Sigmoid colon (tissue), 7 donors: ENCODE measurements around the gene IL36RN. TPM values are rescaled to one million over a fixed set of nuclear protein-coding genes. Genes with fewer than 3 reads are reported as not detected.

Experiments used
- DNase-seq: peaks from one replicate; pipeline ENCODE4 v3.0.0-alpha.2; 2019
- H3K27ac ChIP-seq, 4 donors: fragments of 200-600 bp; sonication (generic); one replicate each; pipeline ENCODE4 v1.5.1; 2016 to 2019; ENCODE audit warnings: mild to moderate bottlenecking in 1 of 4
- H3K27me3 ChIP-seq, 3 donors: fragments of 200-600 bp; sonication (generic); one replicate each; pipeline ENCODE4 v1.5.1; 2019; ENCODE audit warnings: mild to moderate bottlenecking in 1 of 3
- H3K36me3 ChIP-seq, 4 donors: fragments of 200-600 bp; sonication (generic); one replicate each; pipeline ENCODE4 v1.5.1; 2016 to 2019
- H3K4me1 ChIP-seq, 4 donors: fragments of 200-600 bp; sonication (generic); one replicate each; pipeline ENCODE4 v1.5.1; 2017 to 2019
- H3K4me3 ChIP-seq, 4 donors: fragments of 200-600 bp; sonication (generic); one replicate each; pipeline ENCODE4 v1.5.1; 2017 to 2019; ENCODE audit warnings: mild to moderate bottlenecking in 2 of 4, moderate library complexity in 1 of 4
- H3K9me3 ChIP-seq, 4 donors: fragments of 200-600 bp in 3 of 4; sonication (generic) in 3 of 4; one replicate each; pipeline versions ENCODE4 v1.5.1 to v1.6.1; 2013 to 2019
- EP300 ChIP-seq, 4 donors: sonication (generic); formaldehyde crosslinking; IDR thresholded peaks; one replicate each; pipeline ENCODE4 v1.6.1; 2017; ENCODE audit warnings: antibody characterized with exemption in 4 of 4
- POLR2A ChIP-seq, 2 donors: fragments of 450-650 bp; IDR thresholded peaks; one replicate each; pipeline ENCODE4 v1.6.1; 2016; ENCODE audit warnings: antibody characterized with exemption in 2 of 2, mild to moderate bottlenecking in 2 of 2, moderate library complexity in 2 of 2
- POLR2AphosphoS5 ChIP-seq, 4 donors: sonication (generic); formaldehyde crosslinking; IDR thresholded peaks; one replicate each; pipeline ENCODE4 v1.6.1; 2017; ENCODE audit warnings: antibody characterized with exemption in 4 of 4
- WGBS, 2 donors: extraction: QIAGEN DNeasy Blood & Tissue Kit; methylation state at CpG; one replicate each; pipeline ENCODE4 v1.1.7; 2013; 5-methylcytosine and 5-hydroxymethylcytosine counted together
- intact Hi-C: fragments of 100-400 bp; cut with DNase I; formaldehyde crosslinking; loops from one replicate; pipeline ENCODE4 v1.15.1; 2023
- polyA plus RNA-seq, 3 donors: library from polyadenylated mRNA; stranded (reverse); fragments of 200-250 nt; gene quantifications; one replicate each; pipeline ENCODE4 v1.2.3, GENCODE V29; 2013
- total RNA-seq, 4 donors: library from RNA; depleted of rRNA; stranded (reverse); fragments of >200 nt; gene quantifications; one replicate each; pipeline ENCODE4 v1.1.0, GENCODE V29; 2016
- TF ChIP-seq, protein P1 (sequence below), 4 experiments: fragments of 450-650 bp in 3 of 4; fragments of 200-600 bp in 1 of 4; IDR thresholded peaks; one replicate each; pipeline ENCODE4 v1.5.1; 2016 to 2019; ENCODE audit warnings: antibody characterized with exemption in 4 of 4, mild to moderate bottlenecking in 3 of 4, moderate library complexity in 2 of 4
- donor health status: healthy with polysubstance abuse.
- donor health status: Bipolar disorder and iron deficiency.
- donor health status: healthy.

Gene IL36RN
- not detected for total RNA-seq
- polyA plus RNA-seq, result under 1 TPM in 1 of 3 donors, not detected in 2; 0.03 TPM

DNA sequence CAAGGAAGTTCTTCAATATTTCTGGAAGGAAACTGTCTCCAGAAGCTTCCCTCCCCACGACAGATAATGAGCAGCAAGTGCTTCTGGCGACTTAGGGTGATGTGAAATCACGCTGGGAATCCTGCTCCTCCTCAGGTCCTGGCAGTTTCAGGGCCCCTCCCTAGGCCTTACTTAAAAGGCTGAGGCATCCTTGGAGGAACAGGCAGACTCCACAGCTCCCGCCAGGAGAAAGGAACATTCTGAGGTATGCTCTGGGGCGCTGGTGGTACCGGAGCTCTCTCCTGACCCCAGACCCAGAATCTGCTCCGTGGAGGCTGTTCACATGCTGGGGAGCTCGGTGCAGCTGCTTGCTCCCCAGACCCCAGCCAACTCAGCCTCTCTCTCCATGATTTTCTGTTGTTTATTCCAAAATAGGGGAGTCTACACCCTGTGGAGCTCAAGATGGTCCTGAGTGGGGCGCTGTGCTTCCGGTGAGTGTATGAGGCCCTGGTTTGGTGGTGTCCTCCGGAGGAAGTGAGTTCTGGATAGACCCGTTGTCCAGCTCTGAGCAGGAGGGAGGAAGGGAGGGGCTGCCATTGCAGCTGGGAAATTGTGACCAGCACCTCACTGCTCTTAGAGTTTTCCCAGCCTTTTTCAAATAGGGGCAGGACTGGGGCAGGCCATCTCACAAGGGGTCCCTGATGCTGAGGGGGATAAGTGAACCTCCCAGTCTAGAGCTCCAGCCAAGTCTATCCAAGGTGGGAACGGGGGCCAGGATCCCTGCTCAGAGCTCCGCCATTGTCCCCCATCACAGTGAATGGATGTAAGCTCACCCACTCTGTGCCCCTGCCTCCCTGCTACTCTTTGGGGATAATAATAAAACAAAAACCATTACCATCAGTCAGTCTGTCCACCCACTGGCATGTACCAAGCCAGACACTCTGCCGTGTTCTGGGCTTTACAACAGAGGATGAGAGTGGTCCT is at the start of gene IL36RN:
IL36RN (plus strand) TSS at position 201 of the 963 bp plus-strand sequence; CDS start at position 442, 241 bp downstream.
- H3K4me1 ChIP-seq, result no peaks in the 10 kb centered on the region
- no peak within 1 kb of the TSS for H3K27ac ChIP-seq
- H3K4me3 ChIP-seq, result no peak within 1 kb of the TSS
- no peak for DNase-seq
- TF ChIP-seq POLR2A (IDR thresholded peaks at IDR 0.05) (no peak), EP300 (IDR thresholded peaks at IDR 0.05) (no peak), POLR2AphosphoS5 (IDR thresholded peaks at IDR 0.05) (no peak)
- TF ChIP-seq, protein P1, sequence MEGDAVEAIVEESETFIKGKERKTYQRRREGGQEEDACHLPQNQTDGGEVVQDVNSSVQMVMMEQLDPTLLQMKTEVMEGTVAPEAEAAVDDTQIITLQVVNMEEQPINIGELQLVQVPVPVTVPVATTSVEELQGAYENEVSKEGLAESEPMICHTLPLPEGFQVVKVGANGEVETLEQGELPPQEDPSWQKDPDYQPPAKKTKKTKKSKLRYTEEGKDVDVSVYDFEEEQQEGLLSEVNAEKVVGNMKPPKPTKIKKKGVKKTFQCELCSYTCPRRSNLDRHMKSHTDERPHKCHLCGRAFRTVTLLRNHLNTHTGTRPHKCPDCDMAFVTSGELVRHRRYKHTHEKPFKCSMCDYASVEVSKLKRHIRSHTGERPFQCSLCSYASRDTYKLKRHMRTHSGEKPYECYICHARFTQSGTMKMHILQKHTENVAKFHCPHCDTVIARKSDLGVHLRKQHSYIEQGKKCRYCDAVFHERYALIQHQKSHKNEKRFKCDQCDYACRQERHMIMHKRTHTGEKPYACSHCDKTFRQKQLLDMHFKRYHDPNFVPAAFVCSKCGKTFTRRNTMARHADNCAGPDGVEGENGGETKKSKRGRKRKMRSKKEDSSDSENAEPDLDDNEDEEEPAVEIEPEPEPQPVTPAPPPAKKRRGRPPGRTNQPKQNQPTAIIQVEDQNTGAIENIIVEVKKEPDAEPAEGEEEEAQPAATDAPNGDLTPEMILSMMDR (IDR thresholded peaks at IDR 0.05), result no peak
- 81% methylated on average over 15 of the region's 15 CpGs for WGBS, 2 donors
- no peaks in the 10 kb centered on the region for H3K36me3 ChIP-seq
- H3K27me3 ChIP-seq, result peaks cover 0 to 4% (median 0%) of the 10 kb centered on the region in 3 donors
- intact Hi-C loops, result no loop called here
- H3K9me3 ChIP-seq, result no peaks in the 10 kb centered on the region

DNA sequence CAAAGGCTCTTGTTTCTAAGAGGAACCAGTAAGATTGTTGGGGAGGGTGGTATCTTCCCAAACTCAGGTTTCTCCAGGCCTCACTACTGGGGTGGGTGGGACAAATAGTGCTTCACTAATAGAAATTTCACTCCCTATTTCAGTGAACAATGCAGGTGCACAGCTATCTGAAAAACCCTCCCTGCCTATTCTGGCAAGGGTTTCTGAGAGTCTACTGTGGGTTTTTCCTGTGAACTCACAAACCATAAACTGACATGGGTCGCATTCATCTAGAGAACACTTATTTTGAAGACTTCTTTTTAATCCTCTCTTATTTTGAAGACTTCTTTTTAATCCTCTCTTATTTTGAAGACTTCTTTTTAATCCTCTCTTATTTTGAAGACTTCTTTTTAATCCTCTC is 49.4 kb upstream of the IL36RN start:
- no peak overlapping the region for H3K27ac ChIP-seq
- intact Hi-C loops, result no loop called here
- H3K4me1 ChIP-seq, result no peaks in the 10 kb centered on the region
- 74 to 76% methylated on average over 1 of the region's 1 CpG for WGBS, 2 donors
- DNase-seq, result no peak
- H3K36me3 ChIP-seq, result no peaks in the 10 kb centered on the region
- H3K27me3 ChIP-seq, result no peaks in the 10 kb centered on the region
- TF ChIP-seq POLR2AphosphoS5 (IDR thresholded peaks at IDR 0.05) (no peak), EP300 (IDR thresholded peaks at IDR 0.05) (no peak), POLR2A (IDR thresholded peaks at IDR 0.05) (no peak)
- TF ChIP-seq, protein P1 (IDR thresholded peaks at IDR 0.05), result no peak
- H3K4me3 ChIP-seq, result no peak overlapping the region
- no peaks in the 10 kb centered on the region for H3K9me3 ChIP-seq

DNA sequence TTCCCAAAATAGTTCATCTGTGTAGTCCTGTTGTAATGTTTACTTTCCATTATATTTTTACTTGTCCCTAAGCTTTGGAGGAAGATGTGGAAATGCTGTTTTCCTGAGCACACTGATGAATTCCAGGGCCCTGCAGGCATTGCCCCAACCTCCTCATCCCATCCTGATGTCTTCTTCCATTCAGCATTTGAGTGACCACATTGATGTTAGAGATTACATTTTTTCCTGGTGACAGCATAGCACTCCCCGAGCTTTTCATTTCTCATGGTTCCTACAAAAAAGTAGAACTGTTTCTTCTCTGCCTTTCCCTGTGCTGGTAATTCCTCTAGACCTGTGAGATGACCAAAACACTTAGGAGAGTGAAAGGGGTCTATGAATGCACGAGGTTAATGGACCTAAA is 48.9 kb upstream of the IL36RN start:
- TF ChIP-seq, protein P1 (IDR thresholded peaks at IDR 0.05), result no peak
- no peak for TF ChIP-seq POLR2AphosphoS5 (IDR thresholded peaks at IDR 0.05)
- TF ChIP-seq EP300 (IDR thresholded peaks at IDR 0.05), result no peak
- no peak for TF ChIP-seq POLR2A (IDR thresholded peaks at IDR 0.05)
- Histone ChIP-seq H3K27me3 (no peaks in the 10 kb centered on the region), H3K27ac (no peak overlapping the region), H3K9me3 (no peaks in the 10 kb centered on the region), H3K4me3 (no peak overlapping the region), H3K4me1 (no peaks in the 10 kb centered on the region), H3K36me3 (no peaks in the 10 kb centered on the region)
- no peak for DNase-seq
- WGBS, 2 donors, result 47 to 55% methylated on average over 2 of the region's 2 CpGs
- intact Hi-C loops, result no loop called here

DNA sequence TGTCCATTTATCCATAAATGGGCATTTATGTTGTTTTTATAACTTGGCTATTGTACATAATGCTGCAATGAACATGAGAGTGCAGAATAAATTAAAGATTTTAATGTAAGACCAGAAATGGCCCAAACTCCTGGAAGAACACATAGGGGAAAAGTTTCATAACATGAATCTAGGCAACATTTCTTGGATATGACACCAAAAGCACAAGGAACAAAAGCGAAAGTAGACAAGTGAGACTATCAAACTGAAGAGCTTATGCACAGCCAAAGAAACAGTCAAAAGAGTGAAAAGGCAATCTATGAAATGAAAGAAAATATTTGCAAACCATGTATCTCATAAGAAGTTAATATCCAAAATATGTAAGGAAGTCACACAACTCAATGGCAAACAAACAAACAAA is 47.9 kb upstream of the IL36RN start:
- H3K27ac ChIP-seq, result no peak overlapping the region
- 96 to 99% methylated on average over 1 of the region's 1 CpG for WGBS, 2 donors
- no peaks in the 10 kb centered on the region for H3K9me3 ChIP-seq
- H3K4me3 ChIP-seq, result no peak overlapping the region
- H3K4me1 ChIP-seq, result no peaks in the 10 kb centered on the region
- H3K27me3 ChIP-seq, result no peaks in the 10 kb centered on the region
- DNase-seq, result no peak
- intact Hi-C loops, result no loop called here
- no peaks in the 10 kb centered on the region for H3K36me3 ChIP-seq
- TF ChIP-seq EP300 (IDR thresholded peaks at IDR 0.05), result no peak
- TF ChIP-seq POLR2A (IDR thresholded peaks at IDR 0.05), result no peak
- no peak for TF ChIP-seq POLR2AphosphoS5 (IDR thresholded peaks at IDR 0.05)
- TF ChIP-seq, protein P1 (IDR thresholded peaks at IDR 0.05), result no peak
